Measurements from ENCODE around the gene FAM8A1. TPM values are rescaled to one million over a fixed set of nuclear protein-coding genes. Genes with fewer than 3 reads are reported as not detected.

FAM8A1 gene
- total RNA-seq, 1 experiment from 2014 or later = 13.4 TPM

DNA sequence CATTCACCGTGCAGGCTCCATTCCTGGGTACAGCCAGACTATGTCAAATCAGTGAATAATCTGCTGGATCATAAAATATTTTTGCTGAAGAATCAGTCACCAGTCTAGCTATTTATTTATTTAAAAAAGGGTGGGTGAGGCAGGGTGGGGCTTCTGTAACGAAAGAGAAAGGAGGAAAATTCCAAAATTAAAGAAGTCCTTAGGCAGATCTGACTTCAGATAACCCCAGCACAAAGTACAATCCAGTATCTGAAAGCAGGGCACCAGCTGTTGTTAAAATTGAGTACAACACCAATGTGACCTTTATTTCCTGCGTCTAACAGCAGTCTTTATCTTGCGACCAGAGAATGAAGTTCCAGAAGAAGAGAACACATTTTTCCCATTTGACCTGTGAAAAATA lies 15.7 kb downstream of the FAM8A1 start:
- H3K4me1 ChIP-seq (ENCODE audit: control insufficient read depth in 1 of 2, insufficient read depth in 2 of 2, low read length in 2 of 2) = no peaks in the 10 kb centered on the region
- CTCF ChIA-PET = no interaction called here
- ATAC-seq = no peak
- no peaks in the 10 kb centered on the region; the same call in 1 of the 2 replicates for H4K20me1 ChIP-seq (ENCODE audit: insufficient read depth)
- H3K27ac ChIP-seq (ENCODE audit: low read depth, low read length) = no peak overlapping the region
- no peak overlapping the region for H3K4me3 ChIP-seq (replicated peaks in 1 of 2; ENCODE audit: low read depth in 1 of 2, low read length in 2 of 2)
- TF ChIP-seq JUND (IDR thresholded peaks at IDR 0.05) (no peak), FOSL1 (IDR thresholded peaks at IDR 0.05; ENCODE audit: low read depth) (no peak), YY1 (IDR thresholded peaks at IDR 0.05; ENCODE audit: extremely low read depth, insufficient replicate concordance, low read depth, low read length) (no peak)
- TF ChIP-seq, protein P1, sequence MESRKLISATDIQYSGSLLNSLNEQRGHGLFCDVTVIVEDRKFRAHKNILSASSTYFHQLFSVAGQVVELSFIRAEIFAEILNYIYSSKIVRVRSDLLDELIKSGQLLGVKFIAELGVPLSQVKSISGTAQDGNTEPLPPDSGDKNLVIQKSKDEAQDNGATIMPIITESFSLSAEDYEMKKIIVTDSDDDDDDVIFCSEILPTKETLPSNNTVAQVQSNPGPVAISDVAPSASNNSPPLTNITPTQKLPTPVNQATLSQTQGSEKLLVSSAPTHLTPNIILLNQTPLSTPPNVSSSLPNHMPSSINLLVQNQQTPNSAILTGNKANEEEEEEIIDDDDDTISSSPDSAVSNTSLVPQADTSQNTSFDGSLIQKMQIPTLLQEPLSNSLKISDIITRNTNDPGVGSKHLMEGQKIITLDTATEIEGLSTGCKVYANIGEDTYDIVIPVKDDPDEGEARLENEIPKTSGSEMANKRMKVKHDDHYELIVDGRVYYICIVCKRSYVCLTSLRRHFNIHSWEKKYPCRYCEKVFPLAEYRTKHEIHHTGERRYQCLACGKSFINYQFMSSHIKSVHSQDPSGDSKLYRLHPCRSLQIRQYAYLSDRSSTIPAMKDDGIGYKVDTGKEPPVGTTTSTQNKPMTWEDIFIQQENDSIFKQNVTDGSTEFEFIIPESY (IDR thresholded peaks at IDR 0.05; ENCODE audit: extremely low read depth, insufficient replicate concordance, low read length) = no peak
- no peaks in the 10 kb centered on the region for H3K9me3 ChIP-seq (ENCODE audit: control insufficient read depth in 1 of 2, insufficient read depth in 1 of 2, low read depth in 1 of 2, low read length in 2 of 2)
- BruUV-seq (replicated peaks) = no TSS peak
- no peak overlapping the region for H3K4me2 ChIP-seq (ENCODE audit: low read length)
- H3K27me3 ChIP-seq (ENCODE audit: insufficient read depth, low read length) = no peaks in the 10 kb centered on the region
- H2AFZ ChIP-seq (ENCODE audit: low read depth, low read length, poor library complexity, severe bottlenecking) = no peak overlapping the region
- H3K9ac ChIP-seq (ENCODE audit: low read length) = no peak overlapping the region
- H3K9me2 ChIP-seq (ENCODE audit: insufficient read depth) = no peaks in the 10 kb centered on the region
- DNase-seq (ENCODE audit: low read depth, low spot score) = no peak
- peaks cover 32% of the 10 kb centered on the region for H3K79me2 ChIP-seq (ENCODE audit: insufficient read depth, low read length)
- H3K36me3 ChIP-seq (ENCODE audit: control insufficient read depth in 1 of 2, insufficient read depth in 2 of 2, low read length in 2 of 2) = peaks cover 5 to 14% of the 10 kb centered on the region in 2 experiments; a peak in 3 of 4 replicates
- RAD21 ChIA-PET (ENCODE audit: low non-redundant PET in 1 of 2, low total read pairs in 2 of 2, uncharacterized antibody in 2 of 2, unreplicated experiment in 2 of 2) = no interaction called here
- intact Hi-C loops (cut with micrococcal nuclease) = no loop called here
- POLR2A ChIA-PET = no interaction called here

DNA sequence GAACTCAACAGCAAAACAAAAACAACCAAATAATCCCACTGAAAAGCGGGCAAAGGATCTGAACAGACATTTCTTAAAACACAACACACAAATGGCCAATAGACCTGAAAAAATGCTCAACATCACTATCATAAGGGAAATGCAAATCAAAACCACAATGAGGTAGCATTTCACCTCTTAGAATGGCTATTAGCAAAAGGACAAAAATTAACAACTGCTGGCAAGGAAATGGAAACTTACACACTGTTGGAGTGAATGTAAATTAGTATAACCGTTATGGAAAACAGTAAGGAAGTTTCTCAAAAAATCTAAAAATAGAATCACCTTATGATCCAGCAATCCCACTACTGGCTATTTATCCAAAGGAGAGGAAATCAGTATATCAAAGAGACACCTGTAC lies 20.9 kb downstream of the FAM8A1 start:
- Histone ChIP-seq H3K4me1 (ENCODE audit: control insufficient read depth in 1 of 2, insufficient read depth in 2 of 2, low read length in 2 of 2) (no peaks in the 10 kb centered on the region), H2AFZ (ENCODE audit: low read depth, low read length, poor library complexity, severe bottlenecking) (no peak overlapping the region), H3K9me3 (ENCODE audit: control insufficient read depth in 1 of 2, insufficient read depth in 1 of 2, low read depth in 1 of 2, low read length in 2 of 2) (no peaks in the 10 kb centered on the region), H3K4me2 (ENCODE audit: low read length) (no peak overlapping the region), H3K27me3 (ENCODE audit: insufficient read depth, low read length) (no peaks in the 10 kb centered on the region), H3K9ac (ENCODE audit: low read length) (no peak overlapping the region), H3K9me2 (ENCODE audit: insufficient read depth) (no peaks in the 10 kb centered on the region), H3K79me2 (ENCODE audit: insufficient read depth, low read length) (peaks cover 82% of the 10 kb centered on the region), H3K27ac (ENCODE audit: low read depth, low read length) (no peak overlapping the region), H3K36me3 (ENCODE audit: control insufficient read depth in 1 of 2, insufficient read depth in 2 of 2, low read length in 2 of 2) (peaks cover 23 to 32% of the 10 kb centered on the region in 2 experiments), H4K20me1 (ENCODE audit: insufficient read depth) (no peaks in the 10 kb centered on the region; the same call in 1 of the 2 replicates), H3K4me3 (replicated peaks in 1 of 2; ENCODE audit: low read depth in 1 of 2, low read length in 2 of 2) (no peak overlapping the region)
- TF ChIP-seq, protein P2, sequence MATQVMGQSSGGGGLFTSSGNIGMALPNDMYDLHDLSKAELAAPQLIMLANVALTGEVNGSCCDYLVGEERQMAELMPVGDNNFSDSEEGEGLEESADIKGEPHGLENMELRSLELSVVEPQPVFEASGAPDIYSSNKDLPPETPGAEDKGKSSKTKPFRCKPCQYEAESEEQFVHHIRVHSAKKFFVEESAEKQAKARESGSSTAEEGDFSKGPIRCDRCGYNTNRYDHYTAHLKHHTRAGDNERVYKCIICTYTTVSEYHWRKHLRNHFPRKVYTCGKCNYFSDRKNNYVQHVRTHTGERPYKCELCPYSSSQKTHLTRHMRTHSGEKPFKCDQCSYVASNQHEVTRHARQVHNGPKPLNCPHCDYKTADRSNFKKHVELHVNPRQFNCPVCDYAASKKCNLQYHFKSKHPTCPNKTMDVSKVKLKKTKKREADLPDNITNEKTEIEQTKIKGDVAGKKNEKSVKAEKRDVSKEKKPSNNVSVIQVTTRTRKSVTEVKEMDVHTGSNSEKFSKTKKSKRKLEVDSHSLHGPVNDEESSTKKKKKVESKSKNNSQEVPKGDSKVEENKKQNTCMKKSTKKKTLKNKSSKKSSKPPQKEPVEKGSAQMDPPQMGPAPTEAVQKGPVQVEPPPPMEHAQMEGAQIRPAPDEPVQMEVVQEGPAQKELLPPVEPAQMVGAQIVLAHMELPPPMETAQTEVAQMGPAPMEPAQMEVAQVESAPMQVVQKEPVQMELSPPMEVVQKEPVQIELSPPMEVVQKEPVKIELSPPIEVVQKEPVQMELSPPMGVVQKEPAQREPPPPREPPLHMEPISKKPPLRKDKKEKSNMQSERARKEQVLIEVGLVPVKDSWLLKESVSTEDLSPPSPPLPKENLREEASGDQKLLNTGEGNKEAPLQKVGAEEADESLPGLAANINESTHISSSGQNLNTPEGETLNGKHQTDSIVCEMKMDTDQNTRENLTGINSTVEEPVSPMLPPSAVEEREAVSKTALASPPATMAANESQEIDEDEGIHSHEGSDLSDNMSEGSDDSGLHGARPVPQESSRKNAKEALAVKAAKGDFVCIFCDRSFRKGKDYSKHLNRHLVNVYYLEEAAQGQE (IDR thresholded peaks at IDR 0.05; ENCODE audit: low read depth) = no peak
- TF ChIP-seq, protein P1 (IDR thresholded peaks at IDR 0.05; ENCODE audit: extremely low read depth, insufficient replicate concordance, low read length) = no peak
- TF ChIP-seq JUND (IDR thresholded peaks at IDR 0.05) (no peak), FOSL1 (IDR thresholded peaks at IDR 0.05; ENCODE audit: low read depth) (no peak), SRF (IDR thresholded peaks at IDR 0.05; ENCODE audit: low read depth) (no peak), CEBPB (IDR thresholded peaks at IDR 0.05; ENCODE audit: low read depth) (no peak), SP1 (IDR thresholded peaks at IDR 0.05; ENCODE audit: low read depth) (no peak), EZH2phosphoT487 (IDR thresholded peaks at IDR 0.05; ENCODE audit: borderline replicate concordance) (no peak), ZFX (IDR thresholded peaks at IDR 0.05) (no peak), RAD21 (IDR thresholded peaks at IDR 0.05; ENCODE audit: low read depth) (no peak), SIN3A (IDR thresholded peaks at IDR 0.05; ENCODE audit: low read depth) (no peak), POLR2A (IDR thresholded peaks at IDR 0.05; ENCODE audit: borderline replicate concordance, extremely low read depth, insufficient read depth, insufficient read length) (no peak)
- CTCF ChIA-PET = no interaction called here
- BruUV-seq (replicated peaks) = no TSS peak
- no peak for DNase-seq (ENCODE audit: low read depth, low spot score)
- RAD21 ChIA-PET (ENCODE audit: low non-redundant PET in 1 of 2, low total read pairs in 2 of 2, uncharacterized antibody in 2 of 2, unreplicated experiment in 2 of 2) = no interaction called here
- no peak for ATAC-seq
- intact Hi-C loops (cut with micrococcal nuclease) = no loop called here
- POLR2A ChIA-PET = no interaction called here

All from HCT116 (cell line).